Measurements from ENCODE around the gene GOSR1. TPM values are rescaled to one million over a fixed set of nuclear protein-coding genes. Genes with fewer than 3 reads are reported as not detected.
"Not testable (repeated sequence)": the region's sequence is repeated elsewhere in the genome, so short reads cannot be mapped to it uniquely, and the experiment has no call there.

GOSR1 gene
- total RNA-seq, 1 experiment from 2014 or later: 47.1 TPM

DNA sequence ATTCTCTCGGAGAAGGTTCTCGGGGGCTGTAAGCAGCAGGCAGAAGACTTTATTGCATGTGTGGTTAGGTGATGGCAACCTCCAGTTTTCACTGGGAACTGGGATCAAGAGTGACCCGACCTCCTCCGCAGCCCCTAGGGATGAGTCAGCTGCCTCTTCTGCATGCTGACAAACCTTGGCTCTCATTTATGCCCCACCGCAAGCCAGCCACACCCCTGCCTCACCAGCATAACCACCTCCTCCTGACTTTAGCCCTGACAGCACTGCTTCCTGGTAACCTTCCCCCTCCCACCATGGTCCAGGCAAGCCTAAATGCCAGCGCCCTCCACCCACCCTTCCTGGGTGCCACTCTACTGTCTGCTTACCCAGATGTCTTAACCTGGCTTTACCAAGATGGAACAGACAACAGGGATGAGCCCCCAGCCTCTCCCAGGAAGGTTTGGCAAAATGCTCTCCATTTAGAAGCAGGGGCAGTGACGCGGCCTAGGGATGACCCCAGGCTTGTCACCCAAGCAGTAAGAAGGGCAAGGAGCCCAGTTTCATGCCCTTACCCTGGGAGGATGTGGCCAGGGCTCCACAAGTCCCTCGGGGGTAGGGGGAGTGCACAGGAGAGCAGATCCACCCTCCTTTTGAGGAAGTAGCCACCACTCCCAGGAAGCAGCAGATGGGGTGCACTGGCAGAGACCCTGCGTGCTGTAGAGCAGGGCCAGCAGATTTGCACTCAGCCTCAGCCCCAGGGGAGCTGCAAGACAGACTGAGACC lies 73.5 kb downstream of the GOSR1 start:
- Mint-ChIP-seq H3K4me1 (ENCODE audit: low read depth, unreplicated experiment) (peaks cover 10% of the 10 kb centered on the region), H3K9me3 (ENCODE audit: low read depth, unreplicated experiment) (no peaks in the 10 kb centered on the region), H3K4me3 (ENCODE audit: low read depth, unreplicated experiment) (no peak overlapping the region), H3K27ac (ENCODE audit: unreplicated experiment) (no peak overlapping the region), H3K36me3 (ENCODE audit: insufficient read depth, unreplicated experiment) (no peaks in the 10 kb centered on the region), H3K27me3 (ENCODE audit: unreplicated experiment) (no peaks in the 10 kb centered on the region)
- TF ChIP-seq, protein P1, sequence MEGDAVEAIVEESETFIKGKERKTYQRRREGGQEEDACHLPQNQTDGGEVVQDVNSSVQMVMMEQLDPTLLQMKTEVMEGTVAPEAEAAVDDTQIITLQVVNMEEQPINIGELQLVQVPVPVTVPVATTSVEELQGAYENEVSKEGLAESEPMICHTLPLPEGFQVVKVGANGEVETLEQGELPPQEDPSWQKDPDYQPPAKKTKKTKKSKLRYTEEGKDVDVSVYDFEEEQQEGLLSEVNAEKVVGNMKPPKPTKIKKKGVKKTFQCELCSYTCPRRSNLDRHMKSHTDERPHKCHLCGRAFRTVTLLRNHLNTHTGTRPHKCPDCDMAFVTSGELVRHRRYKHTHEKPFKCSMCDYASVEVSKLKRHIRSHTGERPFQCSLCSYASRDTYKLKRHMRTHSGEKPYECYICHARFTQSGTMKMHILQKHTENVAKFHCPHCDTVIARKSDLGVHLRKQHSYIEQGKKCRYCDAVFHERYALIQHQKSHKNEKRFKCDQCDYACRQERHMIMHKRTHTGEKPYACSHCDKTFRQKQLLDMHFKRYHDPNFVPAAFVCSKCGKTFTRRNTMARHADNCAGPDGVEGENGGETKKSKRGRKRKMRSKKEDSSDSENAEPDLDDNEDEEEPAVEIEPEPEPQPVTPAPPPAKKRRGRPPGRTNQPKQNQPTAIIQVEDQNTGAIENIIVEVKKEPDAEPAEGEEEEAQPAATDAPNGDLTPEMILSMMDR (IDR thresholded peaks at IDR 0.05; ENCODE audit: unreplicated experiment): no peak
- peak; percentile 37 for DNase-seq
- BruUV-seq (replicated peaks): no TSS peak
- CTCF ChIA-PET: interaction anchor here (0.7 kb wide), 1 partner anchor 10 kb away, joined by 3 read pairs; no protein-coding TSS in a partner anchor
- intact Hi-C loops (cut with micrococcal nuclease; ENCODE audit: unreplicated experiment): no loop called here

DNA sequence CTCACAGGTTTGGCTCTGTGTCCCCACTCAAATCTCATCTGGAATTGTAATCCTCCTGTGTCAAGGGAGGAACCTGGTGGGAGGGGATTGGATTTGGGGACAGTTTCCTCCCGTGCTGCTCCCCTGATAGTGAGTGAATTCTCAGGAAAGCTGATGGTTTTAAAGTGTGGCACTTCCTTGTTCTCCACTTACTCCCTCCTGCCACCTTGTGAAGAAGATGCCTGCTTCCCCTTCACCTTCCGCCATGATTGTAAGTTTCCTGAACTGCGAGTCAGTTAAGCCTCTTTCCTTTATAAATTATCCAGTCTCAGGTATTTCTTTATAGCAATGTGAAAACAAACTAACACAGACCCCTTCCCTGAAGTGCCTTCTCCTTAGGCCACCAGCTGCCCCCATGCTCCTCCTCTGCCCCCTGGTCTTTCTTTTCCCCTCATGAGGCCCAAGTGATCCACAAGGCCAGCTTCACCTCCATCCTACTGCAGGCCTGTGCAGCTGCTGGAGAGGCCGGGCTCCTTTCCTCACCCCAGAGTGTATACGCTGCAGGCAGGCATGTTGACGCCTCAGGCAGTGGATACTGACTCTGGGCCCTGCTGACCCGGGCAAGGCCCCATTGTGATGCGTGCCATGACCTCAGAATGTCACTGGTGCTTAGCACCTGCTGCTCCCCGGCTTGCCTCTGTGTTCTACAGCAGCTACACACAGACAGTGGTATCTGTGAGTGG lies 74.2 kb downstream of the GOSR1 start:
- BruUV-seq (replicated peaks); intact Hi-C loops (cut with micrococcal nuclease; ENCODE audit: unreplicated experiment): not testable (repeated sequence)

DNA sequence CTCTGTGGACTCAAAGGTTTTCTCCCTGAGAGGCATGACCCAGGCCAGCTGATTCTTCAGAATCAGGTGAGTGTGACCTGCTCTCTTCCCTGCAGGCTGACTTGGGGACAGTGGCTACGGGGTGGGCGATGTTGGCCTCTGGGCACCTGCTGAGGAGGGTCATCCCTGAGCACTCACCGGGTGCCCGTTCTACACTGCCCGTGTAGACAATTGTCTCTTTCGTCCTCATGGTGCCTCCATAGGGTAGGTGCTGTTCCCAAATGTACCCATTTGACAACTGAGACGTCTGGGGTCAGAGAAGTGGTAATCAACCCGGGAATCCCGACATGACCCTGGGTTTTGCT lies 74.8 kb downstream of the GOSR1 start:
- intact Hi-C loops (cut with micrococcal nuclease; ENCODE audit: unreplicated experiment): no loop called here
- BruUV-seq (replicated peaks): no TSS peak
- CTCF ChIA-PET: no interaction called here

More for the DNA sequence above, 74.2 kb downstream of the GOSR1 start:
- H3K4me3 Mint-ChIP-seq (ENCODE audit: low read depth, unreplicated experiment); H3K27ac Mint-ChIP-seq (ENCODE audit: unreplicated experiment); H3K27me3 Mint-ChIP-seq (ENCODE audit: unreplicated experiment); H3K36me3 Mint-ChIP-seq (ENCODE audit: insufficient read depth, unreplicated experiment); H3K9me3 Mint-ChIP-seq (ENCODE audit: low read depth, unreplicated experiment); DNase-seq: not testable (repeated sequence)
- H3K4me1 Mint-ChIP-seq (ENCODE audit: low read depth, unreplicated experiment): peaks cover 10% of the 10 kb centered on the region
- CTCF ChIA-PET: interaction anchor here (0.7 kb wide), 1 partner anchor 11 kb away, joined by 3 read pairs; no protein-coding TSS in a partner anchor

DNA sequence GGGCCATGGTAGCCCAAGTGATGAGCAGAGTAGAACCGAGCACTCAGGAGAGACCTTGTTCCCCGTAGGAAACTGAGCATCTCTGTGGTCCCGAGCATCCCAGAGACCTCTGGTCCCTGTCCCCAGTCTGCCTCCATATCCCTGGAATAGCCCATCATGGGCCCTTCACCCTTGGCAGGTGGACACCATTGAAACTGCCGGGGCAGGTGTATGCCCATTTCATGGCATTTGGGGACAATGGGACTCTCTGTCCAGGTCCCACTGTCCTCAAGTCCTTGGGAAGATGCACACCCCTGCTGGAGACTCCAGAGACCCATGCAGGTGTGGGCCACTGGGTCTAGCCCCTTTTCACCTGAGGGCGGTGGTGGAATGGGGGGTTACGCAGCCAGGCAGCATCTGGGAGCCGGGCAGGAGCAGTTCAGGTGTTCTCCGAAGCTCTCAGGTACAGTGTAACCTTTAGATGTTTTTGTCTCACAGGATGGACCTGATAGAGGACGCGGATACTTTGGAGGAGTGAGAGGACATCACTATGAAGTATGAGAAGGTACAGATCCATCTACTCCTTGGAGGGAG lies 75.9 kb downstream of the GOSR1 start:
- intact Hi-C loops (cut with micrococcal nuclease; ENCODE audit: unreplicated experiment): no loop called here
- H3K9me3 Mint-ChIP-seq (ENCODE audit: low read depth, unreplicated experiment): no peaks in the 10 kb centered on the region

More for the DNA sequence above, 74.8 kb downstream of the GOSR1 start:
- Mint-ChIP-seq H3K36me3 (ENCODE audit: insufficient read depth, unreplicated experiment) (no peaks in the 10 kb centered on the region), H3K27ac (ENCODE audit: unreplicated experiment) (no peak overlapping the region), H3K27me3 (ENCODE audit: unreplicated experiment) (no peaks in the 10 kb centered on the region), H3K4me3 (ENCODE audit: low read depth, unreplicated experiment) (no peak overlapping the region), H3K4me1 (ENCODE audit: low read depth, unreplicated experiment) (peaks cover 10% of the 10 kb centered on the region), H3K9me3 (ENCODE audit: low read depth, unreplicated experiment) (no peaks in the 10 kb centered on the region)
- TF ChIP-seq, protein P1 (IDR thresholded peaks at IDR 0.05; ENCODE audit: unreplicated experiment): no peak
- DNase-seq: no peak

DNA sequence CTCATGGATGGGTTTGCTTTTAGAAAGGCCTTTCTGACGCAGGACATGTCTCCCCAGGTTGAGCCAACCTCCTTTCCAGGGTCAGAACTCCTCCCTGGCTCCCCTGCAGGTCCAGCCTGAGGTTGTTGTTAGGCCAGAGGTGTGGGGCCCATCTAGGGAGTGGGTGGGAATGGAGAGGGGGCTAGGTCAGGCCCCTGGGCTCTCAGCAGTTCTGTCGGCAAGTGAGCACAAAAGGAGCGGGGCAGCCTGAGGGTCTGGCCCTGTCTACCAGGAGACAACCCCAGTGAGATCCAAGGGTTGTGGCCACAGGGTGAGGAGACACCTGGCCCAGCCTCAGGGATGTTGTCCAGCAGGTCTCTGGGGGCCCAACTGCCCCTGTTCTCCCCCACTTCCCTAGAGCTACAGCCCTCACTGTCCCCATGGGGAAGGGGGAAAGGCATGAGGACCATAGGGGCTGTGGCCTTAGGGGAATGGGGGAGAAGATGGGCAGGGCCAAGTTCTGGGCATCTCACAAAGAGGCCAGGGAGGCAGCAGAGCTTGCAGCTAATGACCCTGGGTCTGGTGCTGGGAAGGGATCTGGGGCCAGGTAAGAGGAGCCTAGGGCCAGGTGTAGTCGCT lies 76.7 kb downstream of the GOSR1 start:
- BruUV-seq (replicated peaks); H3K27me3 Mint-ChIP-seq (ENCODE audit: unreplicated experiment); intact Hi-C loops (cut with micrococcal nuclease; ENCODE audit: unreplicated experiment); H3K27ac Mint-ChIP-seq (ENCODE audit: unreplicated experiment); H3K4me3 Mint-ChIP-seq (ENCODE audit: low read depth, unreplicated experiment); DNase-seq; H3K36me3 Mint-ChIP-seq (ENCODE audit: insufficient read depth, unreplicated experiment); H3K9me3 Mint-ChIP-seq (ENCODE audit: low read depth, unreplicated experiment): not testable (repeated sequence)
- CTCF ChIA-PET: interaction anchor here (0.6 to 0.7 kb wide), 3 partner anchors 45 to 703 kb away, joined by 3 to 5 read pairs (median 4); no protein-coding TSS in a partner anchor
- H3K4me1 Mint-ChIP-seq (ENCODE audit: low read depth, unreplicated experiment): peaks cover 10% of the 10 kb centered on the region

More for the DNA sequence above, 75.9 kb downstream of the GOSR1 start:
- no peaks in the 10 kb centered on the region for H3K27me3 Mint-ChIP-seq (ENCODE audit: unreplicated experiment)
- H3K27ac Mint-ChIP-seq (ENCODE audit: unreplicated experiment): no peak overlapping the region
- BruUV-seq (replicated peaks): no TSS peak
- TF ChIP-seq, protein P1 (IDR thresholded peaks at IDR 0.05; ENCODE audit: unreplicated experiment): no peak
- DNase-seq: no peak
- no peak overlapping the region for H3K4me3 Mint-ChIP-seq (ENCODE audit: low read depth, unreplicated experiment)
- H3K4me1 Mint-ChIP-seq (ENCODE audit: low read depth, unreplicated experiment): peaks cover 10% of the 10 kb centered on the region
- H3K36me3 Mint-ChIP-seq (ENCODE audit: insufficient read depth, unreplicated experiment): no peaks in the 10 kb centered on the region
- CTCF ChIA-PET: no interaction called here
